Stimulated activated CD4-positive, alpha-beta T cell treated with anti-CD3 and anti-CD28 coated beads, TNF-alpha, amount 100 ng/mL, for 24 hours (primary cell): ENCODE measurements around the gene ATP6V0E2.
A peak's percentile ranks its signal among the peaks of the same experiment; 100 is the strongest.

Source experiments
- DNase-seq, 3 experiments: peaks; one replicate each; pipeline ENCODE4 v3.0.0-alpha.2; 2020; ENCODE audit warnings: low read depth in 3 of 3

Gene ATP6V0E2

GRCh38 chr7:149861728-149862045 is 12.1 kb upstream of the ATP6V0E2 start:
- no peak for DNase-seq

GRCh38 chr7:149862156-149862555 is 11.6 kb upstream of the ATP6V0E2 start:
- DNase-seq: no peak

- DNase-seq: no peak
Measured at GRCh38 chr7:149863500-149863899, 10.3 kb upstream of the ATP6V0E2 start.

GRCh38 chr7:149864023-149864422 is 9.7 kb upstream of the ATP6V0E2 start:
- no peak for DNase-seq

GRCh38 chr7:149864751-149865150 is 9.0 kb upstream of the ATP6V0E2 start:
- DNase-seq: no peak

- peak in 1 of 3 experiments; percentile 53 for DNase-seq
Measured at GRCh38 chr7:149865437-149865836, 8.3 kb upstream of the ATP6V0E2 start.

GRCh38 chr7:149866139-149866778 is 7.5 kb upstream of the ATP6V0E2 start:
- no peak for DNase-seq

- DNase-seq: no peak
Measured at GRCh38 chr7:149866779-149867447, 6.9 kb upstream of the ATP6V0E2 start.

GRCh38 chr7:149867762-149868622 is 5.8 kb upstream of the ATP6V0E2 start:
- no peak for DNase-seq

GRCh38 chr7:149868623-149869290 is 5.0 kb upstream of the ATP6V0E2 start:
- no peak for DNase-seq

GRCh38 chr7:149869291-149869650 is 4.5 kb upstream of the ATP6V0E2 start:
- no peak for DNase-seq

- DNase-seq: no peak
Measured at GRCh38 chr7:149869867-149870266, 3.9 kb upstream of the ATP6V0E2 start.

GRCh38 chr7:149870274-149870673 is 3.5 kb upstream of the ATP6V0E2 start:
- DNase-seq: no peak

GRCh38 chr7:149870701-149871483 is 2.9 kb upstream of the ATP6V0E2 start:
- peak in 1 of 3 experiments; percentile 33 for DNase-seq

GRCh38 chr7:149871576-149871975 is 2.2 kb upstream of the ATP6V0E2 start:
- DNase-seq: no peak

- DNase-seq: peak in 1 of 3 experiments; percentile 48
Measured at GRCh38 chr7:149872419-149873073, 1.2 kb upstream of the ATP6V0E2 start.

- no peak for DNase-seq
Measured at GRCh38 chr7:149873970-149874643, 338 bp downstream of the ATP6V0E2 start.

GRCh38 chr7:149874644-149875028 is 867 bp downstream of the ATP6V0E2 start:
- DNase-seq: no peak

GRCh38 chr7:149875396-149875795 is 1.6 kb downstream of the ATP6V0E2 start:
- DNase-seq: no peak

GRCh38 chr7:149877890-149878522 is 4.2 kb downstream of the ATP6V0E2 start:
- no peak for DNase-seq
